Measurements from ENCODE around the gene SHANK1. TPM values are rescaled to one million over a fixed set of nuclear protein-coding genes. Genes with fewer than 3 reads are reported as not detected.

SHANK1 gene
- total RNA-seq, 1 donor from 2014 or later = 0.25 TPM

GRCh38 chr19:50668879-50669278 is 50.7 kb downstream of the SHANK1 start:
- Histone ChIP-seq H3K36me3 (no peaks in the 10 kb centered on the region), H3K27ac (replicated peaks) (no peak overlapping the region), H3K27me3 (ENCODE audit: low read depth) (peaks cover 100% of the 10 kb centered on the region), H3K4me3 (no peak overlapping the region), H3K9me3 (replicated peaks) (no peaks in the 10 kb centered on the region), H3K4me1 (peaks cover 11% of the 10 kb centered on the region)
- no peak for TF ChIP-seq CTCF (IDR thresholded peaks at IDR 0.05; ENCODE audit: borderline replicate concordance)
- intact Hi-C loops (cut with micrococcal nuclease) = no loop called here
- DNase-seq = no peak

- intact Hi-C loops (cut with micrococcal nuclease) = no loop called here
- Histone ChIP-seq H3K27ac (replicated peaks) (no peak overlapping the region), H3K27me3 (ENCODE audit: low read depth) (peaks cover 100% of the 10 kb centered on the region), H3K4me3 (no peak overlapping the region), H3K4me1 (peaks cover 11% of the 10 kb centered on the region), H3K9me3 (replicated peaks) (no peaks in the 10 kb centered on the region), H3K36me3 (no peaks in the 10 kb centered on the region)
- no peak for DNase-seq
- TF ChIP-seq CTCF (IDR thresholded peaks at IDR 0.05; ENCODE audit: borderline replicate concordance) = no peak
These were observed 51.2 kb downstream of the SHANK1 start for GRCh38 chr19:50668416-50668815.

GRCh38 chr19:50667759-50668231 is 51.8 kb downstream of the SHANK1 start:
- no peak for DNase-seq
- Histone ChIP-seq H3K36me3 (no peaks in the 10 kb centered on the region), H3K4me1 (peaks cover 11% of the 10 kb centered on the region), H3K27ac (replicated peaks) (no peak overlapping the region), H3K27me3 (ENCODE audit: low read depth) (peaks cover 100% of the 10 kb centered on the region), H3K9me3 (replicated peaks) (no peaks in the 10 kb centered on the region), H3K4me3 (no peak overlapping the region)
- intact Hi-C loops (cut with micrococcal nuclease) = no loop called here
- no peak for TF ChIP-seq CTCF (IDR thresholded peaks at IDR 0.05; ENCODE audit: borderline replicate concordance)

- H3K36me3 ChIP-seq = no peaks in the 10 kb centered on the region
- intact Hi-C loops (cut with micrococcal nuclease) = no loop called here
- H3K9me3 ChIP-seq (replicated peaks) = no peaks in the 10 kb centered on the region
- peaks cover 100% of the 10 kb centered on the region for H3K27me3 ChIP-seq (ENCODE audit: low read depth)
- H3K4me3 ChIP-seq = no peak overlapping the region
- H3K27ac ChIP-seq (replicated peaks) = no peak overlapping the region
- H3K4me1 ChIP-seq = peaks cover 11% of the 10 kb centered on the region
- DNase-seq = no peak
- no peak for TF ChIP-seq CTCF (IDR thresholded peaks at IDR 0.05; ENCODE audit: borderline replicate concordance)
These were observed 52.3 kb downstream of the SHANK1 start for GRCh38 chr19:50667177-50667758.

GRCh38 chr19:50666346-50667176 is 53.0 kb downstream of the SHANK1 start:
- Histone ChIP-seq H3K4me3 (no peak overlapping the region), H3K4me1 (peaks cover 11% of the 10 kb centered on the region), H3K27ac (replicated peaks) (no peak overlapping the region), H3K27me3 (ENCODE audit: low read depth) (peaks cover 100% of the 10 kb centered on the region), H3K36me3 (no peaks in the 10 kb centered on the region), H3K9me3 (replicated peaks) (no peaks in the 10 kb centered on the region)
- DNase-seq = no peak
- intact Hi-C loops (cut with micrococcal nuclease) = no loop called here
- no peak for TF ChIP-seq CTCF (IDR thresholded peaks at IDR 0.05; ENCODE audit: borderline replicate concordance)
